ENCODE results near the gene PLEKHA7. TPM values are rescaled to one million over a fixed set of nuclear protein-coding genes. Genes with fewer than 3 reads are reported as not detected.

The PLEKHA7 gene
- total and polyA plus RNA-seq, 2 of the 8 experiments (the other 6 are each of a cell fraction or from before 2014, with no cell fraction given) = 11.4 to 25.6 TPM

- Histone ChIP-seq H3K36me3 (ENCODE audit: control insufficient read depth in 2 of 4, insufficient read depth in 4 of 4, low read length in 3 of 4) (peaks cover 0 to 4% (median 0%) of the 10 kb centered on the region in 4 experiments; a peak in 1 of 8 replicates), H3K18ac (ENCODE audit: extremely low read depth, low read length) (no peak overlapping the region), H4K91ac (replicated peaks; ENCODE audit: insufficient read length, low read length) (no peak overlapping the region), H3K27me3 (replicated peaks in 1 of 4; ENCODE audit: control insufficient read depth in 3 of 4, extremely low read depth in 1 of 4, insufficient read depth in 3 of 4, low read length in 3 of 4) (no peaks in the 10 kb centered on the region), H3K79me1 (ENCODE audit: low read depth, low read length) (no peaks in the 10 kb centered on the region), H2BK120ac (replicated peaks; ENCODE audit: low read depth, low read length) (no peak overlapping the region), H3K14ac (ENCODE audit: insufficient read length) (no peak overlapping the region), H3K9ac (replicated peaks in 1 of 4; ENCODE audit: extremely low read depth in 1 of 4, low read depth in 3 of 4, low read length in 3 of 4) (no peak overlapping the region), H2BK5ac (ENCODE audit: low read depth, low read length) (no peak overlapping the region), H3K23me2 (ENCODE audit: low read depth, low read length) (peaks cover 3% of the 10 kb centered on the region; the same call in 1 of the 2 replicates), H3K79me2 (ENCODE audit: control insufficient read depth in 1 of 2, insufficient read depth in 2 of 2, low read length in 2 of 2) (no peaks in the 10 kb centered on the region), H2AFZ (ENCODE audit: low read length) (no peak overlapping the region), H3K9me3 (ENCODE audit: insufficient read depth in 2 of 2, low read depth in 1 of 2, low read length in 1 of 2) (no peaks in the 10 kb centered on the region), H4K20me1 (replicated peaks in 1 of 2; ENCODE audit: control insufficient read depth in 1 of 2, insufficient read depth in 2 of 2, low read length in 2 of 2) (no peaks in the 10 kb centered on the region), H2BK12ac (ENCODE audit: low read depth, low read length) (no peak overlapping the region), H3K4me2 (ENCODE audit: insufficient read depth in 1 of 2, low read depth in 2 of 2, low read length in 2 of 2) (no peak overlapping the region), H3K4me1 (replicated peaks in 1 of 4; ENCODE audit: control insufficient read depth in 3 of 4, insufficient read depth in 4 of 4, low read length in 3 of 4) (no peaks in the 10 kb centered on the region; a peak in 1 of 7 replicates), H3K27ac (ENCODE audit: low read depth, low read length) (no peak overlapping the region; the same call in 1 of the 2 replicates), H3K4me3 (ENCODE audit: extremely low read depth in 1 of 4, insufficient read depth in 2 of 4, low read depth in 3 of 4, low read length in 4 of 4) (no peak overlapping the region), H2AK5ac (ENCODE audit: low read depth, low read length) (peak overlapping the region; percentile 9; the same call in 1 of the 2 replicates), H3K23ac (ENCODE audit: insufficient read length) (no peak overlapping the region), H2BK20ac (ENCODE audit: low read length) (no peak overlapping the region), H3K56ac (replicated peaks; ENCODE audit: insufficient read length, low read depth, low read length) (no peak overlapping the region), H2BK15ac (ENCODE audit: low read length) (no peak overlapping the region), H4K8ac (ENCODE audit: extremely low read depth, insufficient read depth, low read length) (no peak overlapping the region), H4K5ac (ENCODE audit: insufficient read length, low read depth, low read length) (no peak overlapping the region), H3K4ac (replicated peaks; ENCODE audit: insufficient read length, low read depth, low read length) (no peak overlapping the region)
- DNase-seq (ENCODE audit: low read depth in 1 of 2, low spot score in 2 of 2) = no peak
- ChIA-PET POLR2A (ENCODE audit: partially characterized antibody) (no interaction called here), CTCF (ENCODE audit: partially characterized antibody) (interaction anchor here (0.9 to 10.7 kb wide), 7 partner anchors 8 to 280 kb away, joined by 4 to 119 read pairs (median 5); no protein-coding TSS in a partner anchor)
- WGBS, 2 experiments (ENCODE audit: extremely low coverage in 1 of 2, insufficient coverage in 1 of 2, insufficient read length in 1 of 2, insufficient replicate concordance in 2 of 2, low coverage in 1 of 2, low lambda C conversion rate in 2 of 2, missing lambda C conversion rate in 1 of 2) = 90% methylated on average over 11 of the region's 11 CpGs; no CpG with 5 or more reads in 1 of the 2 experiments
- FAIRE-seq = no peak
- TF ChIP-seq USF2 (IDR thresholded peaks at IDR 0.05; ENCODE audit: low read length) (no peak), EGR1 (IDR thresholded peaks at IDR 0.05; ENCODE audit: borderline replicate concordance, low read depth, low read length) (no peak), SP2 (IDR thresholded peaks at IDR 0.05; ENCODE audit: low read length) (no peak), ATF2 (IDR thresholded peaks at IDR 0.05; ENCODE audit: low read length) (no peak), EZH2 (IDR thresholded peaks at IDR 0.05; ENCODE audit: low read depth, low read length, severe bottlenecking) (no peak), SP4 (IDR thresholded peaks at IDR 0.05; ENCODE audit: low read length) (no peak), EP300 (IDR thresholded peaks at IDR 0.05; ENCODE audit: borderline replicate concordance in 1 of 2, low read depth in 2 of 2, low read length in 2 of 2) (no peak), BACH1 (IDR thresholded peaks at IDR 0.05; ENCODE audit: low read length) (no peak)
Observed at GRCh38 chr11:16781936-16782919, 232.0 kb downstream of the PLEKHA7 start.
